Stimulated activated CD4-positive, alpha-beta T cell treated with anti-CD3 and anti-CD28 coated beads, TNF-alpha, amount 100 ng/mL, for 1 hour (primary cell): Measurements from ENCODE around the gene COL11A2.

Experiments
- DNase-seq, 3 donors: peaks; one replicate each; pipeline ENCODE4 v3.0.0-alpha.2; 2020; ENCODE audit warnings: low read depth in 3 of 3, low spot score in 1 of 3

COL11A2 gene

DNA sequence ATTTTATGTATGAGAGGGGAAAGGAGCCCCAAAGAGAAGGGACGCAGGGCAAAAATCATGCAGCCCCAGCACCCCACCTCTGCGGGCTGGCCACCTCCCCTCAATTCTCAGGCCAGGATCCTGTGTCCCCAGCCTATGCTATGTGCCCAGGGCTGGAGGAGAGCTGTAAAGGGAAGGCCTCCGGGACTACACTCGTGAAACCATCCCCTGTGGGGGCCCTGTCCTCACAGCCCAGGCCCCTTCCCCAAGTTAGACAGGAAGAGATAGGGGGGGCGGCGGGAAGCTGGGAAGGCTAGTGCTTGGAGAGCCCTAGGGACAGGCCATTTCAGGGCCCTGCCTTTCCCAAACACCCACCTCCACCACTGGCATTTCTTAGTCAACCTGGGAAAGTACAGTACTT lies 1.4 kb upstream of the COL11A2 start:
- no peak for DNase-seq

DNA sequence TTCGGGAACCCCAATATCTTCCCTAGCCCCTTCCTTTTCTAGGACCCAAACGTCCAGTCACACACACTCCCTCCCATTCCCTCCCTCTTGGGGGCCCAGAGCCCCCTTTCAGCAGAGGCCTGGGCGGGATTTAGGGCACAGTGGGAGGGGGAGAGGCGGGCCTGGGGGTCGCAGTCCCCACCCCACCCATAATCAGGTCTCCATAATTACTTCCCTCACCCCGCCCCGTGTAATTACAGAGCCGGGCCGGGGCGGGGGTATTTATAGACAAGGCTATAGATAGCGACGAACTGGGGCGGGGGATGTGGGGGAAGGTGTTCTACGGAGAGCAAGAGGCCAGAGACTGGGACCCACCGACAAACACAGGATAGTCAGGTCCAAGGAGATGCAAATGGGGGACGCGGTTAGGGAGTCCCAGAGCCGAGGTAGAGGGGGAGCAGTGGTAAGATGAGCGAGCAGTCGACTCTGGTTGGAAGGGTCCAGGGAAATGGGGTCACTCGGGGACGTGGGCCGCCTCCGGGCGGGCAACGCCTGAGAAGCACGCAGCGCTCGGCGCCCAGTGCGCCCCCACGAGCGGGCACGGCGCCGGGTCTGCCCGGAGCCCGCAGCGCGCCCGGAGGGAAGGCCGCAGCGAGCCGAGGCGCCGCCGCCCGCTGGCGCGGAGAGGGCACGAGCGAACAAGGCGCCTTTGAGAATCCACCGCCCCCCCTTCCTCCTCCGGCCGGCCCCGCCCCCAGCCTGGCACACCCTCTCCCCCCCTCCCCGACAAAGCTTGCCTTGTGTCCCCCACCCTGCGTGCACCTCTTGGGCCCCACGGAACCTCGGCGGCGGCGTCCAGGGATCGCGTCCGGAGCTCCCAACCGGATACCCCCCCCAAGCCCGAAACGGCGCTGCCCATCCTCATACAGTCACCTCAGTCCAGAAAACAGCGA lies 670 bp upstream of the COL11A2 start:
- peak in 1 of 3 donors; percentile 30 for DNase-seq

DNA sequence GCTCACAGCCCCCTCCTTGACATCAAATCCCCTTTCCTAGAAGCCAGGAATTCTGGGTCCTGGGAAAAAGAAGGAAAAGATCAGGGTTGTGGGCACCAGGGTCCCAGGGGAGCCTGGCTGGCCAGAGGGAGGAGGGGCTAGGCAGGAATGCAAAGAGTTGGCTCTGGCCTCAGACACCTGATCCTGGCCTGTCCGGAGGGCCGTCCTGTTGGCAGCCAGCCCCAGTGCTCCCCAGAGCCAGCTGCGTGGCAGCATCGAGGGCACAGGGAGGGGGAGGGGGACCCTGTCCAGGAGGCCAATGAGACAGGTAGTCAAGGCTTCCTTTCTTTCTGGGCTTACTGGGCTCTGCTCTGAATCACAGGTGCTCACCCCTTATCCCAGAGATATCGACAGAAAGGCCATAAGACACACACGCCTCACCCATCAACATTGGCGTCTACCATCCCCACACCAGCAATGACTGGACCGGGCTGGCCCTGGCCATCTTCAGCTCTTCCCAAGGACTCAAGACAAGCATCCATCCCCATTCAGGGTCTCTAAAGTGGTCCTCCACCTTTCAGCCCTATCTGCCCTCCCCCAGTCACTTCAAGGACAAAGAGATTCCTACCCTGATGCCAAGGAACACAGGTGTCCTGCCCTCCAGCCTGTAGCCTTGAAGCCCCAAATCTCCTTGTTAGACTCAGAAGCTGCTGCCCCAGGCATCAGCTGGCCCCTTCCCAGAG lies 723 bp downstream of the COL11A2 start:
- no peak for DNase-seq

DNA sequence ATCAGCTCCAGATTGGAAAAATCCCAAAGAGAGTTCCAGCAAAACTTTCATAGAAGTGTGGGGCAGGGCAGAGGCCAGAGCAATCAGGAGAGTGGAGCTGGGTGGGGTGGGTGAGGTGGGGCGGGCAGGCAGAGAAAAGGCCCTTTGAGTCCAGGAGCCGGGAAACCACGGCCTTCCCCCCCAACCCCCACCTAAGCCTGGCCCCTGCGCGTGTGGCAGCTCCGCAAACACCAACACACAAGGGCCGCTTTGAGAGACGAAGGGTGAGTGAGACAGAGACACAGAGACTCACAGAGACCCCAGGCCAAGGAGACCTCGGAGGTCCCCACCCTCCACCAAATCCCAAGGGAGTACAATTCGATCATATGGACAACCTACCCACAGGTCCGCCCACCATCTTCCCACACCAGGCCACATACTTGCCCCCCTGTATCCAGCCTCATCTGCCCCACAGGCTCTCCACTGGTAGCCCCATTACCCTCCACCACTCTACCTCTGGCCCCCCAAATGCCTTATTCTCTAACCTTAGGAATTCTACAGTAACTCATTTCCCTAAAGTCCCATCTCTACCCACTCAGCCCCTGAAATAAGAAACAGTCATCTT lies 1.7 kb downstream of the COL11A2 start:
- DNase-seq, result no peak

DNA sequence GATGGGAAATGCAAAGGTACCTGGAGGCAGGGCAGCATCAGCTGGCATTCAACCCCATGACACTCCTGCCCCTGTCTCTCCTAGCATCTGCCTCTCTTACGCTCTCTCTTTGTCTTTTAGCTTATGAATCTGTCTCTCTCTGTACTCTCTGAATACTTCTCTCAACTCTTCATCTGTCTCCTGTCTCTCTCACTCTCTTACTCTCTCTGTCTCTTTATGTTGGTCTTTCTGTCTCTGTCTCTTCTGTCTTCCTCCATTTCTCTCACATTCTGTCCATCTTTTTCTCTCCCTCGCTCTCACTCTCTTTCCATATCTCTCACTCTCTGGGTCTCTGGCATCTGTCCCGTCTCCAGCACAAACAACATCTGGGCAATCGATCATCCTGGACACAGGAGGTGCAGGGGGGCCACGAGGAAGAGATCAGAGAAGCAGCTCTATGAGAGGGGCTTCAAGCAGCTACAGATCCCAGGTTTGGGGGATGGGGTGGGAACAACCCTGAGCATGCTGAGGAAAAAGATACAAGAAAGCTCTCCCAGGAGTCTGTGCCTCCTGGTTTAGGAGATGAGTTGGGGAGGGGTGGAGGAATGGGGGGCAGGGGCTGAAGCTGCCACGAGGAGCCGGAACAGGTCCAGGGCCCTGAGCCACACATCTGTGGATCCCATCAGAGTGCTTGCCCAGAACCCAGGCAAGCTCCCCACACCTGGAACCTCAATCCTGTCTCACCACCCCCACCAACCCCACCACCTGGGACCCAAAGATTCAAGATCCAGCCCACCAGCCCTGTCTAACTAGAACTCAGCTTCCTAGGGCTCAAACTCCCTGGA lies 2.4 kb downstream of the COL11A2 start:
- DNase-seq, result no peak

DNA sequence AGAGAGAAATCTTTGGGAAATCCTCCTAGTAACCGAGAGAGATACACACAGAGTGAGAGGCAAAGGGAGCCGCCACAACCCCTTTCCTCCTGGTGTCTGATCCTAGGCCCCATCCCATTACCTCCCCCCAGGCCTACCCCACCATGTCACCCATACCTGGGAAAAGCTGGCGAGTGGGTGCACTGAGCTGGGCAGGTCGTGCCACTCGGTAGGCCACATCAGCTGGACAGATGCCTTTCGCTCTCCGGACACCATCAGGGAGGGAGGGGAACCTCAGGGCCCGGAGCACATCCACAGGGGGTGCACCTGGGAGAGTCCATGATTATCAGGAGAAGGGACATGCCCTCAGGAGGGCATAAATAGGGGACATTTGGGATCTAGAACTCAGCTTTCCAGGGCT lies 3.1 kb downstream of the COL11A2 start:
- DNase-seq, result no peak

DNA sequence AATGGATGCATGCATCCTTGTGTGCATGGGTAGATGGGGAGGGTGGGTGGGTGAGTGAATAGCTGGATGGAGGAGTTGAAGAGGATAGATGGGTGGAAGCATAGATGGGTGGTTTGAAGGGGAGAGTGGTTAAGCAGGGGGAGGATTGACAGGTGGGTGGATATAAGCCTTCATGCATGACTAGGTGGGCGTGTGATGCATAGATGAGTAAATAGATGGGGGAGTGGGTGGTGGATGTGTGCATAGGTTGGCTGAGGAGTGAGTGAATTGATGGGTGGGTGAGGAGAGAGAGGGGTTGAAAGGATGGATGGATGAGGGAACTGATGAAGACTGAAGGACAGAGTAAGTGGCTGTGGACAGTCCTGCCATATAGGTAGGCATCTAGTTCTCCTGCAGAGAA lies 4.5 kb downstream of the COL11A2 start:
- no peak for DNase-seq

DNA sequence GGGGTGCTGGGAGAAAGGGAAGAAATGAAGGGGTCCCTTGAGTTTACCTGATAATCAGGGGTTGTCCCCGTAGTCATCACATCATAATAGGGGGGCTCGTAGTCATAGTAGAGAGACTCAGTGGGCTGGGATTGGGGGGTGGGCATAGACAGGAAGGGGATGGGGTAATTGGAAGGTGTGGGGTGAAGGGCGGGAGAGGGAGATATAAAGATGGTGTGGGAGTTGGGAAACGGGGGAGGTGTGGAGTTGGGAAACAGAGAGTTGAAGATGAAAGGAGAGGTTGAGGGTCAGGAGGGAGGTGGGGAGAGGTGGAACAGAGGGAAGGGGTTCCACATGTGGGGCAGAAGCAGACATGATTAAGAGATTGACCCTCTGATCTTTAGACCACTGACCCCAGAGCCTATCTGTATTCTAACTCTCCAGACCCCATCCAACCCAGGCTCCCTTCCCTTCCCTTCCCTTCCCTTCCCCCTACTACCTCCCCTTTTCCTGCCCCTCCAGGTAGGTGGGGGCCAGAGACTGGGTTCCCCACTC lies 6.5 kb downstream of the COL11A2 start:
- no peak for DNase-seq

DNA sequence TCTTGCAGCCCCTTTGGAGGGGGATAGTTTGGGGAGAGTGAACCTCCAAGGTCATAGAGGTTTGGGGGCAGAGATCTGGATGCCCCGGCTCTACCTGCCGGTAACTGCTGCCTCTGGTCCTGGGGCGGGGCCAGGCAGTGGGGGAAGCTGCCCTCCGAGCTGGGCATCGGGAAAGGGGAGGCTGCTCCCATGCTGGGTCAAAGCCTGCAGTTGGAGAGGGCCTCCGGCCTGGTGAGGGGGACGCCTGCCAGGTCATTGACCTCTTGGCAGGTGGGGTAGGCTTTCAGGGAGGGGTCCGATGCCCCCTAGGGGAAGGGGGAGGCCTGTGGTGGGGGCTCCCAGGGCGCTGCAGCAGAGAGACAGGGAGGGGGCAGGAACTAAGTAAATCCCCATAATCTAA lies 7.1 kb downstream of the COL11A2 start:
- no peak for DNase-seq

DNA sequence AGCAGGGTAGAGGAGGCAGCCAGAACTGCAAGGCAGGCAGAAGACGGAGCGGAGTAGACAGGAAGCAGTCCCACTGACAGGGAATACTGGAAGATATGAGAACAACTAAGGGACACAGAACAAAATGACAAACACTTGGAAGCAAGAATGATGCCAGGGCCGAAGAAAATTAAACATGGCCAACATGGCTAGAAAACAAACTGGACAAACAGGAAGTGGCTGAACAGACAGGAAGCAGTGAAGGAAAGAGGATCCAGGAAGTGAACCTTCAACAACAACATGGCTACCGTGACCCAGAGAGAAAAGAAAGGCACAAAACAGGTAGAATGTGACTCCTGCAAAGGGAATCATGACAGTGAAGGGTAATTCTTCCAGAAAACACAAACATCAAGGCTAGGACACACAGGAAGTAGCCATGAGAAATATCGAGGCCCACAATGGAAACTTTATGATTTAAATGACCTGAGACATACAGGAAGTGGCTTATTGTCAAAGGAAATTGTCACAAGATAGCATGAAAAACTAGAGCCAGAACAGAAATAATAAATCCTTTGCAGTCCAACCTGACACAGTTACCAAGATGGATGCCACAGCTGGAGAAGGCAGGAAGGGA lies 9.1 kb downstream of the COL11A2 start:
- no peak for DNase-seq

DNA sequence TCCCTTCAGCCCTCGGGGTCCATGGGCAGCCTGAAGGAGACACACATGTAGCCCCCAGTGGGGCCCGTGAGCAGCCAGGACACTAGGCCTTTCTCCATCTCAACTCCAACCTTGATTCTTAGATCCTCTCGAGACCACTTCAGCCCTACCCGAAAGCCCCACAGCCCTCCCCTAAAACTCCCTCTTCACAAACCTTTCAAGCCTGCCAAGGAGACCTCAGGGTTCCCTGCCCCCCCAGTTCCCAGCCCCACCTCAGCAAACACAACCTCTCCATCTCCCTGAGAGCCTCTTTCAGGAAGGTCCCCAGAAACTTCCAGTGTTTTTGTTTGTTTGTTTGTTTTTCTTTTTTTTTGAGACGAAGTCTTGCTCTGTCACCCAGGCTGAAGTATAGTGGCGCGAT lies 11.1 kb downstream of the COL11A2 start:
- no peak for DNase-seq

DNA sequence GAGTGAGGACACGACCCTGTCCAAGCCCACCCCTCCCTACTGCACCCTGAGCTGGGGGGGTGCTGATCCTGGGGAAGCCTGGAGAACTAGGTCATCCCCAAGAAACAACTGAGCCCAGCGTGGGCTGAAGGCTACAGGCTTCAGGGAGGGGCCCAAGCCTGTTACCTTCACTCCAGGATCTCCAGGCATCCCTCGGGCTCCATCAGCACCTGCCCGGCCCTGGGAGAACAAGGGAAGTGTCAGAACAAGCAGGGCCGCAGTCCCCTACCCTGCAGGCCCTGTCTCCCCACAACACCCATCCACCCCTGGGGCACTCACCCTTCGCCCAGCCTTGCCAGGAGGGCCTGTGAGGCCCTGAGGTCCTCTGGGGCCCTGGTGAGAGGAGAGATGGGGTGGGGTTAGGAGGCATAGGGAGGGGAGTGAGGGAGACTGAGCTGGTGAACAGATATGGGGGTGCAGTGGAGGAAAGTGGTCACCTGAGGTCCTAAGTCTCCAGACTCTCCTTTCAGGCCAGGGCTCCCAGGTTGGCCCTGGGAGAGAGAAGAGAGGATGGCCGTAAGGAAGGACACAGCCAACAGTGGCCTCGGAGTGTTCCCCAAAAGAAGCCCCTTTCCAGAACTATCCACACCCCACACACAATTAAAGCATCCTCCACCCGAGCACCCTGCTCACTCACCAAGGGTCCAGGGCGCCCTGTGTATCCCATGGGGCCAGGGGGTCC lies 13.4 kb downstream of the COL11A2 start:
- DNase-seq, result no peak

DNA sequence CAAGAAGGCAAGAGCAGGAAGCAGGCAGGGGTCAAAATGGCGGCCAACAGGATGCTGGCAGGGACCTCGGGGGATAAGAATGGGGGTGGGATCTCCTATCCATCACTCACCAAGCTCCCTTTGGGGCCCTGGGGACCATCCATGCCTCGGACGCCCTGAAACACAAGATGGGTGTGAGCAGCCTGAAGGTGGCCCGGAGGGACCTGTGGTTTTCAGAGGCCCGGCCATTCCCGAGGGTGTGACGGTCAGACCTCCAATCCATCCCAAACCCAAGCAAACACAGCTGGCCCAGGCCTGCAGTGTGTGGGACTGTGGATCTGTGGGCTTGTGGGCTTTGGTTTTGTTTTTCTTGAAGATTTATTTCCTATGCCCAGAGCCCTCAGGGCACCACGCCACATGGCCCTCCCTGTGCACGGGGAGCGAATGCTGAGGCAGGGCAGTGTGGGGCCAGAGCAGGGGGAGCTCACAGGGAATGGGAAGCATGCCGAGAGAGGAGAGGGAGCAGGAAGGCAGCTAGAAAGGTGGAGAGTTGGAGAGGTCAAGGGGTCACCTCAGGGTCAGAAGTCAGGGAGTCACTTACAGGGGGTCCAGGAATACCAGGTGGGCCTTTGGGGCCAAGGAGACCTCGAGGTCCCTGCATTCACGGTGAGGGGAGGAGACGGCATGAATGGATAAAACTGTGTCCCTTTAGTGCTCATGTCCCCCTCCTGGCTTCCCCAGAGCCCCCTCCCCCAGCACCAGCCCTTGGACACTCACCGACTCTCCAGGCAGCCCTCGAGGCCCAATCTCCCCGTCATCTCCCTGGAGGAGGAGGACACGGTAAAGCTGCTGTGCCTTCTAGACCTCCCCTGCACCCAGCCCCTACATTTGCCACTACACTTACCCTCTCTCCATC lies 14.5 kb downstream of the COL11A2 start:
- no peak for DNase-seq

DNA sequence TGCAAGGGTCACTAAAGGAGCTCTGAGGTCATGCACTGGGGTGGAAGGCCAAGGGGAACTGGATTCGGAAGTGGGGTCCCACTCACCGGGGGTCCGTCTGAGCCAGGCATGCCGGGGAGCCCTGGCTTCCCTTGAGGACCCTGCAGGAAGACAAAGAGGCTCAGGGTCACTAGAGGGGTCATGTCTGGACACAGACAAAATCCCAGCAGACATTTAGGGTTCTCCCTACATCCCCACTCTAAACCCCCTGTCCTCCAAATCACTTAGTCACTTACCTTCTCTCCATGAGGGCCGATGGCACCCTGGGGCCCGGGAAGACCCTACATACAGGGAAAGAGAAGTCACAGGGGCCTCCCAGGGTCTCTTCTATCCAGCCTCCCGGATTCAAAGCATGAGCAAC lies 15.4 kb downstream of the COL11A2 start:
- no peak for DNase-seq

DNA sequence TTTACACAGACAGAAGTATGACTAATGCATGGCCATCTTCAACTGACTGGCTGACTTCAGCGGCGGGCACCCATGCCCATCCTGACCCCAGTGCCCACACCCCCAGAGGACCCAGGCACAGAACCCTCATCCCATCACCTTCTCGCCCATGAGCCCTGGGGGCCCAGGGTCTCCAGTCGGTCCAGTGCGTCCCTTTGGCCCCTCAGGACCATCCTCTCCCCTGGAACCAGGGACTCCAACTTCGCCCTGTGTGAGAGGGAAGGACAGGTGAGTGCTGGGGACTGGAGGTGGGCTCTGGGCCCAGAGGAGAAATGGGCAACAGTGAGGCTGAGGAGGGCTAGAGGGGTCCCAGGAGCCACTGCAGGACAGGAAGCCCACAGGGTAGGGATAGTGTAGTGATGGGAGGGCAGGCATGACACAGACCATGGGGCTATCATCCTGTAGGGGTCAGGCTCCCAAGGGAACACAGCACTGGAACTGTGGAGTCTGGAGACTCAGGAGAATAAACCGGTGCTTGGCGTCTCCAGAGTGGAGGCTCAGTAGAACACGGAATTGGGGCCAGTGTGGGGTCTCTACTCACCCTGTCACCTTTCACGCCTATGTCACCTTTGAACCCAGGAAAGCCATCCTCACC lies 16.7 kb downstream of the COL11A2 start:
- DNase-seq, result no peak

DNA sequence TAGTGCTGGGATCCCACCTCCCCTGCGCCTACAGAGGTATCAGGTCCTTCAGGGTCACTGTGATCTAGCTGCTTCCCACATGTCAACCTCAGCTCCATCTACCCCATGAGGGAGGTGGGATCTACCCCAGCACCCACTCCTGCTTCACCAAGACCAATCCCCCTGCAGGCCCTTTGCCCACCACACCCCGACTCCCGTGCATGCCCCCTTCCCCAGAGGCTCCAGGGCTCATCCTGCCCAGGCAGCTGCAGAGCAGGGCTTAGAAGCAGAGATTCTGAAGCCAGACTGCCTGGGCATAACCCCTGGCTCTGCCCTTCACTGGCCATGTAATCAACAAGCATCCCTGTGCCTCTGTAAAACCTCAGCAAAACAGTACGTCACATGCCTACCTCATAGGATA lies 17.5 kb downstream of the COL11A2 start:
- DNase-seq, result no peak

DNA sequence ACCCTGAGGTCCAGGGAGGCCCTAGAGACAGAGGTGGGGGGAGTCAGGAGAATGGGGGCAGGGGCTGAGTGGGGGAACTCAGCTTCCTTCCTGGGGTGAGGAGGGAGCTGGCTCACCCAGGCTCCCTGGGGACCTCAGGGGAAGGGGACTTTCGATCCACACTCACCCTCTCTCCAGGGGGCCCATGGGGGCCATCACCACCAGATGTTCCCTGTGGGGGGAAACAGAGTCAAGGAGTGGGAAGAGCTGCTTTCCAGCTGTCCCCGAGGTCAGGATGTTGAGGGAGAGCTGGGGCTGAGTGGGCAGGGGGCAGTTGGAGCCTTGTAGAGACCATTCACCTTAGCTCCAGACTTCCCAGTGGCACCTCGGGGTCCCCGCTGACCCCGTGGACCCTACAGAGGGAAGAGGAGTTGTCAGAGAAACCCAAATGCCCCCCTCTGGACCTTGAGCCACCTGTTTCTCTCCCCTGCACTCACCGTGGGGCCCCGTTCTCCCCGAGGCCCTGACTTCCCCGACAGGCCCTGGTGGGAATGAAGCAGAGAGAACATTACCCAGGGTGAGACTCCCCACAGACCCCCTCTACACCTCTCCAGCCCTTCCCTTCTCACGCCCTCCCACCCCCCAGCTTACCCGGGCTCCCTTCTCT lies 18.6 kb downstream of the COL11A2 start:
- no peak for DNase-seq
